OCI-LY7 (cell line): ENCODE data around the gene DNM3.

Source experiments
- CTCF ChIP-seq: fragments of 200-600 bp; sonication (generic); conservative IDR thresholded peaks from 2 replicates; pipeline ENCODE4 v1.5.1; 2014; ENCODE audit warnings: mild to moderate bottlenecking, antibody characterized with exemption, low read length, moderate library complexity, mixed read lengths
- EZH2phosphoT487 ChIP-seq: fragments of 200-600 bp; sonication (generic); IDR thresholded peaks from 2 replicates; pipeline ENCODE4 v1.6.1; 2018; ENCODE audit warnings: low read depth, borderline replicate concordance, mild to moderate bottlenecking, mixed run types, antibody characterized with exemption, low read length, moderate library complexity, mixed read lengths

DNA sequence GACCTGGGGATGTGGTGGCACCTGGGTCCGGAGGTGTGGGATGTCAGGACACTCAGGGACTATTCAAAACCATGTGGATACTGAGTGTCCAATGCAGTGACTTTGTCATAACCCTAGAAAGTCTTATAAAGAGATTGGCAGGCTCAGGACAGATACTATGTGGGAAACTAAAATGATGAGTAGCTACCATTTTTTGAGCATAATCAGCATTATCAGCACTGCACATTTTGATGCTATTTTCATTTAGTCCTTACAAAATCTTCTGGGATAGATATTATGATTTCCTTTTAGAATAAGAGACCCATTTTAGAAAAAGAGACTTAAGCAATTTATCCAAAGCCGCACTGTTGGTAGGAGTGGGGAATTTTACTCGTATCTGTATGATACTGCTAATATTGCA, 93.4 kb downstream of the DNM3 start:
- TF ChIP-seq CTCF: no peak
- TF ChIP-seq EZH2phosphoT487: no peak
